H1 (cell line): ENCODE measurements around the gene FSIP1. TPM values are rescaled to one million over a fixed set of nuclear protein-coding genes. Genes with fewer than 3 reads are reported as not detected.

Experiments used
- FOSL1 ChIP-seq: IDR thresholded peaks from 2 replicates; pipeline ENCODE4 v1.6.1; 2011; ENCODE audit warnings: mild to moderate bottlenecking, low read depth, low read length, moderate library complexity; ENCODE audit not compliant: insufficient read depth
- HDAC6 ChIP-seq: IDR thresholded peaks from one replicate; pipeline ENCODE4 v1.7.1; 2012; ENCODE audit warnings: low read depth, mild to moderate bottlenecking, inconsistent platforms, low read length, moderate library complexity
- ZNF274 ChIP-seq: IDR thresholded peaks from 2 replicates; pipeline ENCODE4 v1.7.0; 2012; ENCODE audit warnings: low read length, borderline replicate concordance; ENCODE audit errors: extremely low read depth
- polyA plus RNA-seq, 7 experiments: library from polyadenylated mRNA; depleted of rRNA in 3 of 7; stranded (reverse) in 5 of 7; unstranded in 2 of 7; fragments of >200 nt in 5 of 7; fragments of 200-250 nt in 2 of 7; gene quantifications; 1 replicate in 5 of 7; 2 replicates in 1 of 7; 4 replicates in 1 of 7; pipeline versions ENCODE4 v1.2.1 to v1.2.3, GENCODE V29; 2011 to 2013; ENCODE audit warnings: missing spikeins in 2 of 7, mixed read lengths in 2 of 7
- total RNA-seq: library from RNA; stranded (reverse); fragmentation: NEBNext Ultra II Directional; extraction: Animal tissue kit (Norgen Biotek cat#: 25700); gene quantifications from 2 replicates; pipeline ENCODE4 v1.2.1, GENCODE V29; 2021
- TF ChIP-seq, protein P1 (sequence below): fragments of 300-600 bp; sonication (generic); IDR thresholded peaks from 2 replicates; pipeline ENCODE4 v1.7.1; 2012; ENCODE audit warnings: low read length, moderate library complexity, mild to moderate bottlenecking, inconsistent platforms; ENCODE audit not compliant: insufficient replicate concordance
- TF ChIP-seq, protein P2 (sequence below): IDR thresholded peaks from 2 replicates; pipeline ENCODE4 v1.6.1; 2011; ENCODE audit warnings: low read depth, mild to moderate bottlenecking, low read length; ENCODE audit not compliant: insufficient read depth

The FSIP1 gene
- total and polyA plus RNA-seq, 2 of the 8 experiments (the other 6 are each of a cell fraction or from before 2014, with no cell fraction given): 0.18 to 1.3 TPM

DNA sequence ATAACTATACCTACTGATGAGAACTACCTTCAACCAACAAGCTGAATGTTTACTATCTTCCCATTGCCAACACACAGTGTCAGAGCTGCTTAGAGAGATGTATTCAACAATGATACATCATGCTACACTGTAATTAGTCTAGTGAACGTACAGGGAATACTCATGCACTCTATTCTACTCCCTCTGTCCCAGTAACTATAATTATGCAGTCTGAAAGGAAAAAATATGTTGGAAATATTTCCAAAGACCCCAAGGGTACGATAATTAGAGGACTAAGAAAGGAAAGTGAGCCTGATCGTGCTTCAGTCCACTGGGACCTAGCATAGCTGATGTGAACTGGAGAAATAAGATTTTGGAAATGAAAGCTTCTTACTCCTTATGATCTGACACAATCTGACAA, 36.9 kb upstream of the FSIP1 start (continued):
- TF ChIP-seq, protein P1, sequence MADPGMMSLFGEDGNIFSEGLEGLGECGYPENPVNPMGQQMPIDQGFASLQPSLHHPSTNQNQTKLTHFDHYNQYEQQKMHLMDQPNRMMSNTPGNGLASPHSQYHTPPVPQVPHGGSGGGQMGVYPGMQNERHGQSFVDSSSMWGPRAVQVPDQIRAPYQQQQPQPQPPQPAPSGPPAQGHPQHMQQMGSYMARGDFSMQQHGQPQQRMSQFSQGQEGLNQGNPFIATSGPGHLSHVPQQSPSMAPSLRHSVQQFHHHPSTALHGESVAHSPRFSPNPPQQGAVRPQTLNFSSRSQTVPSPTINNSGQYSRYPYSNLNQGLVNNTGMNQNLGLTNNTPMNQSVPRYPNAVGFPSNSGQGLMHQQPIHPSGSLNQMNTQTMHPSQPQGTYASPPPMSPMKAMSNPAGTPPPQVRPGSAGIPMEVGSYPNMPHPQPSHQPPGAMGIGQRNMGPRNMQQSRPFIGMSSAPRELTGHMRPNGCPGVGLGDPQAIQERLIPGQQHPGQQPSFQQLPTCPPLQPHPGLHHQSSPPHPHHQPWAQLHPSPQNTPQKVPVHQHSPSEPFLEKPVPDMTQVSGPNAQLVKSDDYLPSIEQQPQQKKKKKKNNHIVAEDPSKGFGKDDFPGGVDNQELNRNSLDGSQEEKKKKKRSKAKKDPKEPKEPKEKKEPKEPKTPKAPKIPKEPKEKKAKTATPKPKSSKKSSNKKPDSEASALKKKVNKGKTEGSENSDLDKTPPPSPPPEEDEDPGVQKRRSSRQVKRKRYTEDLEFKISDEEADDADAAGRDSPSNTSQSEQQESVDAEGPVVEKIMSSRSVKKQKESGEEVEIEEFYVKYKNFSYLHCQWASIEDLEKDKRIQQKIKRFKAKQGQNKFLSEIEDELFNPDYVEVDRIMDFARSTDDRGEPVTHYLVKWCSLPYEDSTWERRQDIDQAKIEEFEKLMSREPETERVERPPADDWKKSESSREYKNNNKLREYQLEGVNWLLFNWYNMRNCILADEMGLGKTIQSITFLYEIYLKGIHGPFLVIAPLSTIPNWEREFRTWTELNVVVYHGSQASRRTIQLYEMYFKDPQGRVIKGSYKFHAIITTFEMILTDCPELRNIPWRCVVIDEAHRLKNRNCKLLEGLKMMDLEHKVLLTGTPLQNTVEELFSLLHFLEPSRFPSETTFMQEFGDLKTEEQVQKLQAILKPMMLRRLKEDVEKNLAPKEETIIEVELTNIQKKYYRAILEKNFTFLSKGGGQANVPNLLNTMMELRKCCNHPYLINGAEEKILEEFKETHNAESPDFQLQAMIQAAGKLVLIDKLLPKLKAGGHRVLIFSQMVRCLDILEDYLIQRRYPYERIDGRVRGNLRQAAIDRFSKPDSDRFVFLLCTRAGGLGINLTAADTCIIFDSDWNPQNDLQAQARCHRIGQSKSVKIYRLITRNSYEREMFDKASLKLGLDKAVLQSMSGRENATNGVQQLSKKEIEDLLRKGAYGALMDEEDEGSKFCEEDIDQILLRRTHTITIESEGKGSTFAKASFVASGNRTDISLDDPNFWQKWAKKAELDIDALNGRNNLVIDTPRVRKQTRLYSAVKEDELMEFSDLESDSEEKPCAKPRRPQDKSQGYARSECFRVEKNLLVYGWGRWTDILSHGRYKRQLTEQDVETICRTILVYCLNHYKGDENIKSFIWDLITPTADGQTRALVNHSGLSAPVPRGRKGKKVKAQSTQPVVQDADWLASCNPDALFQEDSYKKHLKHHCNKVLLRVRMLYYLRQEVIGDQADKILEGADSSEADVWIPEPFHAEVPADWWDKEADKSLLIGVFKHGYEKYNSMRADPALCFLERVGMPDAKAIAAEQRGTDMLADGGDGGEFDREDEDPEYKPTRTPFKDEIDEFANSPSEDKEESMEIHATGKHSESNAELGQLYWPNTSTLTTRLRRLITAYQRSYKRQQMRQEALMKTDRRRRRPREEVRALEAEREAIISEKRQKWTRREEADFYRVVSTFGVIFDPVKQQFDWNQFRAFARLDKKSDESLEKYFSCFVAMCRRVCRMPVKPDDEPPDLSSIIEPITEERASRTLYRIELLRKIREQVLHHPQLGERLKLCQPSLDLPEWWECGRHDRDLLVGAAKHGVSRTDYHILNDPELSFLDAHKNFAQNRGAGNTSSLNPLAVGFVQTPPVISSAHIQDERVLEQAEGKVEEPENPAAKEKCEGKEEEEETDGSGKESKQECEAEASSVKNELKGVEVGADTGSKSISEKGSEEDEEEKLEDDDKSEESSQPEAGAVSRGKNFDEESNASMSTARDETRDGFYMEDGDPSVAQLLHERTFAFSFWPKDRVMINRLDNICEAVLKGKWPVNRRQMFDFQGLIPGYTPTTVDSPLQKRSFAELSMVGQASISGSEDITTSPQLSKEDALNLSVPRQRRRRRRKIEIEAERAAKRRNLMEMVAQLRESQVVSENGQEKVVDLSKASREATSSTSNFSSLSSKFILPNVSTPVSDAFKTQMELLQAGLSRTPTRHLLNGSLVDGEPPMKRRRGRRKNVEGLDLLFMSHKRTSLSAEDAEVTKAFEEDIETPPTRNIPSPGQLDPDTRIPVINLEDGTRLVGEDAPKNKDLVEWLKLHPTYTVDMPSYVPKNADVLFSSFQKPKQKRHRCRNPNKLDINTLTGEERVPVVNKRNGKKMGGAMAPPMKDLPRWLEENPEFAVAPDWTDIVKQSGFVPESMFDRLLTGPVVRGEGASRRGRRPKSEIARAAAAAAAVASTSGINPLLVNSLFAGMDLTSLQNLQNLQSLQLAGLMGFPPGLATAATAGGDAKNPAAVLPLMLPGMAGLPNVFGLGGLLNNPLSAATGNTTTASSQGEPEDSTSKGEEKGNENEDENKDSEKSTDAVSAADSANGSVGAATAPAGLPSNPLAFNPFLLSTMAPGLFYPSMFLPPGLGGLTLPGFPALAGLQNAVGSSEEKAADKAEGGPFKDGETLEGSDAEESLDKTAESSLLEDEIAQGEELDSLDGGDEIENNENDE: no peak
- TF ChIP-seq ZNF274: no peak
- no peak for TF ChIP-seq HDAC6
- TF ChIP-seq, protein P2, sequence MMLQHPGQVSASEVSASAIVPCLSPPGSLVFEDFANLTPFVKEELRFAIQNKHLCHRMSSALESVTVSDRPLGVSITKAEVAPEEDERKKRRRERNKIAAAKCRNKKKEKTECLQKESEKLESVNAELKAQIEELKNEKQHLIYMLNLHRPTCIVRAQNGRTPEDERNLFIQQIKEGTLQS: no peak
- TF ChIP-seq FOSL1: no peak
- TF ChIP-seq, all 59 proteins: peak for 0
